K562 (cell line): ENCODE measurements around the gene BMP2. TPM values are rescaled to one million over a fixed set of nuclear protein-coding genes. Genes with fewer than 3 reads are reported as not detected.

Source experiments
- ATAC-seq: fragments of 200-7000 bp; cut with Tn5 transposase; 3 replicates; pipeline ENCODE4 v1.9.1; 2020; ENCODE audit warnings: moderate library complexity
- BruUV-seq: library from RNA; stranded (reverse); fragments of 400-500 nt; replicated peaks from 2 replicates; lab custom pipeline; 2021; lab: Mats Ljungman, UMichigan
- CTCF ChIA-PET: fragments of 300-600 bp; formaldehyde crosslinking; extraction: SDS; loops from one replicate; lab custom pipeline; 2021; ENCODE audit warnings: low intra/inter-chr PET ratio; lab: Yijun Ruan, JAX
- POLR2A ChIA-PET: fragments of 300-600, 350-650 bp; sonication (Branson Sonifier 250); formaldehyde crosslinking; extraction: SDS; loops from one replicate; lab custom pipeline; 2021; ENCODE audit warnings: antibody characterized with exemption, inconsistent platforms; lab: Yijun Ruan, JAX
- DNase-seq, 4 experiments: peaks; one replicate each; pipeline versions ENCODE4 v3.0.0 to v3.0.0-alpha.2; 2011 to 2018; ENCODE audit warnings: low spot score in 3 of 4, mixed read lengths in 3 of 4; ENCODE audit errors: extremely low read depth in 1 of 4
- FAIRE-seq: peaks from 2 replicates; lab custom pipeline; 2011; peaks lifted over from hg19 to GRCh38; lab: Jason Lieb, UNC
- H2AFZ ChIP-seq: 2 replicates; pipeline ENCODE4 v1.6.0; 2011; ENCODE audit warnings: low read depth, low read length, control low read depth, inconsistent platforms
- H3K27ac ChIP-seq: fragments of 200-600 bp; 3 replicates; pipeline ENCODE4 v1.8.0; 2011; ENCODE audit warnings: low read depth, mild to moderate bottlenecking, control low read depth, inconsistent platforms, low read length, moderate library complexity, mixed read lengths; ENCODE audit errors: extremely low read depth
- H3K27me3 ChIP-seq, 2 experiments: fragments of 300-600 bp in 1 of 2; 2 replicates in 1 of 2; 3 replicates in 1 of 2; pipeline versions ENCODE4 v1.6.0 to v1.8.0; 2011; ENCODE audit warnings: inconsistent platforms in 2 of 2, low read length in 2 of 2, mild to moderate bottlenecking in 1 of 2, mixed read lengths in 1 of 2, moderate library complexity in 1 of 2; ENCODE audit not compliant: control insufficient read depth in 2 of 2, insufficient read depth in 2 of 2
- H3K36me3 ChIP-seq: fragments of 300-600 bp; 3 replicates; pipeline ENCODE4 v1.8.0; 2011; ENCODE audit warnings: mild to moderate bottlenecking, low read length, inconsistent platforms; ENCODE audit not compliant: control insufficient read depth, insufficient read depth
- H3K4me1 ChIP-seq, 2 experiments: fragments of 200-600 bp in 1 of 2; replicated peaks in 1 of 2; 2 replicates in 1 of 2; 3 replicates in 1 of 2; pipeline versions ENCODE4 v1.5.1 to v1.8.0; 2011; ENCODE audit warnings: inconsistent platforms in 2 of 2, low read length in 2 of 2, mild to moderate bottlenecking in 1 of 2, mixed read lengths in 1 of 2, moderate library complexity in 1 of 2; ENCODE audit not compliant: control insufficient read depth in 2 of 2, insufficient read depth in 2 of 2
- H3K4me2 ChIP-seq: 2 replicates; pipeline ENCODE4 v1.6.1; 2011; ENCODE audit warnings: low read length, control low read depth, inconsistent platforms, mixed read lengths; ENCODE audit not compliant: insufficient read depth
- H3K4me3 ChIP-seq: fragments of 200-600 bp; sonication (generic), shearing (Covaris generic); 2 replicates; pipeline ENCODE4 v1.5.1; 2016; ENCODE audit warnings: control low read depth, inconsistent platforms
- H3K79me2 ChIP-seq: fragments of 200-600 bp; 3 replicates; pipeline ENCODE4 v1.8.0; 2011; ENCODE audit warnings: low read length, inconsistent platforms; ENCODE audit not compliant: control insufficient read depth, insufficient read depth
- H3K9ac ChIP-seq, 2 experiments: 2 replicates each; pipeline versions ENCODE4 v1.6.0 to v1.6.1; 2011; ENCODE audit warnings: low read depth in 2 of 2, low read length in 2 of 2, control low read depth in 1 of 2, inconsistent platforms in 1 of 2, mild to moderate bottlenecking in 1 of 2, mixed read lengths in 1 of 2; ENCODE audit not compliant: insufficient read depth in 1 of 2
- H3K9me1 ChIP-seq: one replicate; pipeline ENCODE4 v1.6.0; 2011; ENCODE audit warnings: inconsistent platforms, mild to moderate bottlenecking, low read length, moderate library complexity; ENCODE audit not compliant: control insufficient read depth, insufficient read depth
- H3K9me3 ChIP-seq: replicated peaks from 2 replicates; pipeline ENCODE4 v1.5.1; 2011; ENCODE audit warnings: low read depth, low read length, inconsistent platforms; ENCODE audit not compliant: control insufficient read depth, insufficient read depth
- H4K20me1 ChIP-seq: replicated peaks from 2 replicates; pipeline ENCODE4 v1.6.1; 2011; ENCODE audit warnings: low read length, inconsistent platforms, mixed read lengths; ENCODE audit not compliant: control insufficient read depth, insufficient read depth
- ARID4B ChIP-seq: sonication (generic); formaldehyde crosslinking; IDR thresholded peaks from 2 replicates; pipeline ENCODE4 v1.8.0; 2022; ENCODE audit warnings: mild to moderate bottlenecking, missing genetic modification reagents
- E4F1 ChIP-seq: fragments of 250-450 bp; sonication (Bioruptor Pico); IDR thresholded peaks from 2 replicates; pipeline ENCODE4 v1.5.0; 2021; ENCODE audit warnings: mild to moderate bottlenecking, borderline replicate concordance
- FOXK1 ChIP-seq: sonication (generic); formaldehyde crosslinking; IDR thresholded peaks from 2 replicates; pipeline ENCODE4 v1.8.0; 2022; ENCODE audit warnings: missing genetic modification reagents, mild to moderate bottlenecking, borderline replicate concordance
- NRF1 ChIP-seq, 2 experiments: fragments of 450-650 bp; IDR thresholded peaks in 1 of 2; conservative IDR thresholded peaks in 1 of 2; 2 replicates each; pipeline ENCODE4 v1.6.1; 2014; ENCODE audit warnings: mild to moderate bottlenecking in 2 of 2
- SREBF2 ChIP-seq: sonication (generic); formaldehyde crosslinking; IDR thresholded peaks from 2 replicates; pipeline ENCODE4 v1.4.0; 2020; ENCODE audit warnings: mild to moderate bottlenecking, missing genetic modification reagents
- THRB ChIP-seq: fragments of 450-650 bp; formaldehyde crosslinking; conservative IDR thresholded peaks from 2 replicates; pipeline ENCODE4 v1.4.0; 2022; ENCODE audit warnings: mild to moderate bottlenecking, missing genetic modification characterization
- ZBTB17 ChIP-seq: fragments of 450-650 bp; formaldehyde crosslinking; IDR thresholded peaks from 2 replicates; pipeline ENCODE4 v1.4.0; 2020; ENCODE audit warnings: mild to moderate bottlenecking
- ZBTB43 ChIP-seq: sonication (generic); formaldehyde crosslinking; IDR thresholded peaks from 2 replicates; pipeline ENCODE4 v1.8.0; 2023; ENCODE audit warnings: mild to moderate bottlenecking, missing genetic modification reagents
- ZFP1 ChIP-seq: fragments of 450-650 bp; formaldehyde crosslinking; IDR thresholded peaks from 2 replicates; pipeline ENCODE4 v1.4.0; 2020; ENCODE audit warnings: mild to moderate bottlenecking, mixed read lengths
- ZNF780A ChIP-seq: fragments of 250-450 bp; sonication (Bioruptor Pico); IDR thresholded peaks from 2 replicates; pipeline ENCODE4 v1.5.0; 2021; ENCODE audit warnings: mild to moderate bottlenecking
- WGBS: fragments of 100-300 bp; shearing (Covaris generic); methylation state at CpG from one replicate; pipeline ENCODE4 v1.1.6; 2016; ENCODE audit warnings: low coverage, mixed read lengths; ENCODE audit not compliant: insufficient coverage; ENCODE audit errors: missing lambda C conversion rate; 5-methylcytosine and 5-hydroxymethylcytosine counted together
- in situ Hi-C: fragments of 300-500 bp; cut with MboI; formaldehyde crosslinking; loops from 4 replicates; pipeline ENCODE4 v1.15.0; 2018; ENCODE audit warnings: inconsistent platforms, mixed read lengths
- intact Hi-C: fragments of 100-400 bp; cut with micrococcal nuclease; formaldehyde crosslinking; loops from 2 replicates; pipeline ENCODE4 v1.14.2; 2022
- polyA plus RNA-seq, 8 experiments: library from polyadenylated mRNA; depleted of rRNA in 4 of 8; stranded (reverse) in 5 of 8; unstranded in 3 of 8; fragments of >200 nt; fragmentation: Nextera tagmentation in 2 of 8; fragmentation: Illumina TruSeq in 1 of 8; extraction: Ambion mirVana in 2 of 8; extraction: Trizol in 1 of 8; gene quantifications; 2 replicates each; pipeline versions ENCODE4 v1.2.1 to v1.2.3, GENCODE V29; 2011 to 2014; ENCODE audit warnings: inconsistent platforms in 1 of 8, missing spikeins in 1 of 8
- total RNA-seq, 7 experiments: library from RNA; depleted of rRNA in 6 of 7; stranded (reverse); fragments of >200 nt in 6 of 7; fragmentation: Illumina TruSeq in 2 of 7; extraction: Trizol in 2 of 7; gene quantifications; 2 replicates each; pipeline versions ENCODE4 v1.2.1 to v1.2.3, GENCODE V29; 2011 to 2021; ENCODE audit warnings: low replicate concordance in 1 of 7

BMP2 gene
- total and polyA plus RNA-seq, 9 of the 15 experiments (the other 6 are each of a cell fraction or from before 2014, with no cell fraction given), result 0.01 to 0.07 (median 0.03) TPM; not detected in 5

- H3K9me3 ChIP-seq, result no peaks in the 10 kb centered on the region
- H3K9ac ChIP-seq, result no peak overlapping the region
- FAIRE-seq (no peak), DNase-seq (no peak), ATAC-seq (no peak)
- H3K4me2 ChIP-seq, result no peak overlapping the region
- POLR2A ChIA-PET, result no interaction called here
- H3K4me1 ChIP-seq, result no peaks in the 10 kb centered on the region
- H3K27me3 ChIP-seq, result no peaks in the 10 kb centered on the region
- no peak overlapping the region for H3K4me3 ChIP-seq
- H3K36me3 ChIP-seq, result no peaks in the 10 kb centered on the region
- CTCF ChIA-PET, result no interaction called here
- H2AFZ ChIP-seq, result no peak overlapping the region
- in situ Hi-C loops (no loop called here), intact Hi-C loops (no loop called here)
- BruUV-seq, result no TSS peak
- no peaks in the 10 kb centered on the region for H3K9me1 ChIP-seq
- WGBS, result 3% methylated on average over 9 of the region's 9 CpGs
- H3K27ac ChIP-seq, result no peak overlapping the region
- H3K79me2 ChIP-seq, result no peaks in the 10 kb centered on the region
- no peaks in the 10 kb centered on the region for H4K20me1 ChIP-seq
- TF ChIP-seq ZBTB17 (CRISPR knock-in tag) (no peak), SREBF2 (no peak), ARID4B (CRISPR knock-in tag) (no peak), E4F1 (CRISPR knock-in tag) (no peak), ZNF780A (CRISPR knock-in tag) (no peak), FOXK1 (no peak), ZFP1 (CRISPR knock-in tag) (no peak), ZBTB43 (no peak), THRB (CRISPR knock-in tag) (no peak), NRF1 (conservative IDR thresholded peaks at IDR 0.05 in 1 of 2, IDR thresholded peaks at IDR 0.05 in 1 of 2) (no peak)
These were observed 36.7 kb upstream of the BMP2 start for GRCh38 chr20:6730672-6731328.
